HG03280 (cell line): Measurements from ENCODE around the gene KIF2C.
"Not testable (repeated sequence)": the region's sequence is repeated elsewhere in the genome, so short reads cannot be mapped to it uniquely, and the experiment has no call there.

Experiments used
- ATAC-seq: cut with Tn5 transposase; IDR thresholded peaks from one replicate; pipeline ENCODE4 v1.9.1; 2021; ENCODE audit warnings: mild to moderate bottlenecking, moderate library complexity; ENCODE audit not compliant: unreplicated experiment

The KIF2C gene

DNA sequence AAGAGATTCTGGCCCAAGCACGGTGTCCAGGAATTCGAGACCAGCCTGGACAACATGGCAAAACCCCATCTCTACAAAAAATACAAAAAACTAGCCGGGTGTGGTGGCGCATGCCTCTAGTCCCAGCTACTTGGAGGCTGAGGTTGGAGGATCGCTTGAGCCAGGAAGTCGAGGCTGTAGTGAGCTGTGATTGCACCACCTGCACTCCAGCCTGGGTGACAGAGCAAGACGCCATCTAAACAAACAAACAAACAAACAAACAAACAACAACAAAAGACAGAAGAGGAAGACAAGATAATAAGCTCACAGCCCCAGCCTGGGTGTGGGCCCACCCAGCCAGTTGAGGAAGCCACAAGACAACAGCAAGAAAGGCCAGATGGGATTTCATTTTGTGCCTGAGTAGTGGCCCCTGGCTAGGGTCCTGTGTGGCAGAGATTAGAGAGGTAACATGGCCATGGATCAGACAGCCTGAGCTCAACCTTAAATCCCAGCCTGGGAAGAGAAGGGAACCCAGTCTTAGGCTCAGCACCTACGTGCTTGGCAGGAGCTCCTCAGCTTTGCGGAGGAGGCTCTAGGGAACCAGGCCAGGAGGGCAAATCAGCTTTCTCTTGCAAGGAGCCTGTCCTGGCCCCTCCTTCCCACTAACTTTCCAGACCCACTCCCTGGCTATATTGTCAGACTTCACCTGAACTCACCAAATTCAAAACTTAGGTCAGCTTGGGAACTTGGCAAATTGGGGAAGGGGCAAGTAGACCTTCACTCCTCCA lies 53.3 kb downstream of the KIF2C start:
- ATAC-seq = no peak

DNA sequence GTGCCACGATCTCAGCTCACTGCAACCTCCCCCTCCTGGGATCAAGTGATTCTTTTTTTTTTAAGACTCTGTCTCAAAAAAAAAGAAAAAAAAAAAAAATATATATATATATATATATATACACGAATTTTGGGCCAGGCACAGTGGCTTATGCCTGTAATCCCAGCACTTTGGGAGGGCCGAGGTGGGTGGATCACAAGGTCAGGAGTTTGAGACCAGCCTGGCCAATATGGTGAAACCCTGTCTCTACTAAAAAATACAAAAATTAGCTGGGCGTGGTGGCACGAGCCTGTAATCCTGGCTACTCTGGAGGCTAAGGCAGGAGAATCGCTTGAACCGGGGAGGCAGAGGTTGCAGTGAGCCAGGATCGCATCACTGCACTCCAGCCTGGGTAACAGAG lies 58.2 kb downstream of the KIF2C start:
- not testable (repeated sequence) for ATAC-seq

DNA sequence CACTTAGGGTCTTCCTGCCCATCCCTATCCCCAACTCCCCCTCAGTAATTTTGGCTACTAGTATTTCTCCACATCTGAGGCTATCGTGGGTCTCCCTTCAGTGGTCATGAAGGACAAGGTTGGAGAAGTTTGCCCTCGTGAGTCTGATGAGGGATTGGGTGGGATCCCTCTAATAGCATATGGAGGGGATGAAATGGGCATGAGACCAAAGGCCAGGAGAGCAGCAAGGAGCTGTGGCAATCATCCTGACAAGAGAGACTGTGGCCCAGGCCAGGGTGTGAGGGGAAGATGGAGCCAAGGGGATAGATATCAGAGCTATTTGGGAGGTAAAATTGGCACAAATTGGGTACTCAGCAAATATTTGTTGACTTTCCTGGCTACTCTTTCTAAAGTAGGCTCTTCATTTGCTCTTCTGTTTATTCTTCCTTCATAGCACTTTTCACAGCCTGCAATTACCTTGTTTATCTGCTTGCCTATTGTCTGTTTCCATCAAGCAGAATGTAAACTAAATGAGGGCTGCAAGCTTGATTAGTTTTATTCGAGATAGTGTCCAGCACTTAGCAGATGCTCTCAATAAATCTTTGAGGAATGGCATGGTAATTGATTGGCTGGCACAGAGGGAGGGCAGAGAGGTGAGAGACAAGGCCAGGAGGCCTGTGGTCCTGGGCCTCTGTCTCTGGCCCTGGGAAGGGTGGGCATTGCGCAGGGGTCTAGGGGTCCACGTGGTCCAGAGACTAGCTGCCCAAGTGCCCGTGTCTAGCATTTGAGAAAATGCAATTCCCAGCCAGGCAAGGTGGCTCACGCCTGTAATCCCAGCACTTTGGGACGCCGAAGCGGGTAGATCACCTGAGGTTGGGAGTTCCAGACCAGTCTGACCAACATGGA lies 59.1 kb downstream of the KIF2C start:
- no peak for ATAC-seq

DNA sequence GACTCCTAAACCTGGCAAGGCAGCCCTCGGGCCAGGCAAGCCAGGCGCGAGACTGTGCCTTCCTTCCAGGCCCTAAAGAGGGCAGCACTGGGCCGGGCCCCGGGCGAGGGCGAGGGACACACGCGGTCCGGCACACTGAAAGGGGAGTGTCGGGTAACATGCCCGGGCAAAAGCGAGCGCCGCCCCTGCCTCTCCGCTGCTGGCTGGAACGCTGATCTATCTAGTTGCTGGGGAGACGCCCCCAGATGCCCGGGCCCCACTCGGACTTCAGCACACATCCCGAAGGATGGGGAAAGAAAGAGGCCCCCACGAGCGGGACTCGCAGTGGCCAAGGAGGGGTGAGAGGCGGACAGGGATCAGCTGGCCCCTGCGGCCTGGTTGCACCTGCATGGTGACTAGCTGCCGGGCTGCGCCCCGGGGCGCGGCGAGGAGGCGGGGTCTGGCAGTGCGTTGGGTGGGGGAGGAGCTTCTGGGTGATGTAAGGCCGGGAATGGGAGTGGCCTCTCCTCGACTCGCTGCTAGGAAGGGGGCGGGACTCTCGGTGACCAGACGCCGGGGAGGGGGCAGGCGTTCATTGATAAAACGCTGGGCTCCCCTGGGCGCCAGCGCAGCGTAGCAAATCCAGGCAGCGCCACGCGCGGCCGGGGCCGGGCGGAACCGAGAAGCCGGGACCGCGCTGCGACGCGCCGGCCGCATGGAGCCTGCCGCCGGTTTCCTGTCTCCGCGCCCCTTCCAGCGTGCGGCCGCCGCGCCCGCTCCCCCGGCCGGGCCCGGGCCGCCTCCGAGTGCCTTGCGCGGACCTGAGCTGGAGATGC lies 60.3 kb downstream of the KIF2C start, which contains the start of gene PLK3:
Gene PLK3, plus strand, starts transcription at position 608 of the 815 bp plus-strand sequence. Its CDS starts 87 bp downstream, at position 695.
- peak; percentile 82 for ATAC-seq

DNA sequence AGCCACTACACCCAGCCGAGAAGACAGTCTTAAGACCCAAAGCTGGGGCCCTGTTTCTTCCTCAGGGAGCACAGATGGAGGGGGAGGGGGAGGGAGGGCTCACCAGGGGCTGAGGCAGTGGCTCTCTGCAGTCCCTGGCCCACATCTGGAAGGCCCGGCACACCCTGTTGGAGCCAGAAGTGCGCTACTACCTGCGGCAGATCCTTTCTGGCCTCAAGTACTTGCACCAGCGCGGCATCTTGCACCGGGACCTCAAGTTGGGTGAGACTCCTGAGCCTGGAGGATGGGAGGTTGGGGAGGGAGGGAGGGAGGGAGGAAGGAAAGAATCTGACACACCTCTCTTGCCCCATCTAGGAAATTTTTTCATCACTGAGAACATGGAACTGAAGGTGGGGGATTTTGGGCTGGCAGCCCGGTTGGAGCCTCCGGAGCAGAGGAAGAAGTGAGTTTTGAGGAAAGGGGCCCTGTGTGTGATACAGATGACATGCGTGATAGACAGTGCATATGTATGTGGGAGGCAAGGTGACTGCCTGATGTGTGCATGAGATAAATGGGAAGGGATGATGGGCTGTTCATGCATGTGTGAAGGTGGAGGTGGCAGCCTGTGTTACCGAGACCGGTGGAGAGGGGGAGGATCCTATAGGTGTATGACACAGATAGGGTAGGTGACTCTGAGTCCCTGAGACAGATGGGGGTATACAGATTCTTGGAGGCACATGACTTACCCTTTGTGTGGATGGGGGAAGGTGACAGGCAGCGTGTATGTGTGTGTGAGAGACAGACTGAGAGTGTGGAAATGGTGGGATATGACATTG lies 62.1 kb downstream of the KIF2C start:
- no peak for ATAC-seq

DNA sequence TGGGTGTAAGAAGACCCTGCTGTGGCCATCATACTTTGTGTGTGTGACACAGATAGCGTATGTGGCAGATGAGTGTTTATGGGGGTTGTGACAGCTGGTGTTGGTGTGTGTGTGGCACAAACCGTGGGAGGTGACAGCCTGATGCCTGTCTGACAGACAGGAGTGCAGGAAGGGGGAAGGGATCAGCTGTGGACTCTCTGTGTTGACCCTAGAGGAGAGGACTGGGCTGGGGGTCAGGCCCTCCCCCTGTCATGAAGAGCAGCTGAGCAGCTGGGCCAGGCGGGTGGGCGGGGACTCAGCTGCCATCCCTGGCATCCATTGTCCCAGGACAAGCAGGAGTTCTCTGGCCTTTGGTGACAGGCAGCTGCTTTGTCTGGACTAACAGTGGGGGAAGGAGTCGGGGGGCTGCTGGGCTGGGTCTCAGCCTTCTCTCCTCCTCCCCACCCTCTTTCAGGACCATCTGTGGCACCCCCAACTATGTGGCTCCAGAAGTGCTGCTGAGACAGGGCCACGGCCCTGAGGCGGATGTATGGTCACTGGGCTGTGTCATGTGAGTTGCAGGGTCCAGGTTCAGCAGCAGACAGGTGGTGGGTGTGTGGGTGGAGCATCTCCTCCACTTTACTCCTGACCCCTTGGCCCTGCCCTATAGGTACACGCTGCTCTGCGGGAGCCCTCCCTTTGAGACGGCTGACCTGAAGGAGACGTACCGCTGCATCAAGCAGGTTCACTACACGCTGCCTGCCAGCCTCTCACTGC lies 62.8 kb downstream of the KIF2C start:
- ATAC-seq = no peak

DNA sequence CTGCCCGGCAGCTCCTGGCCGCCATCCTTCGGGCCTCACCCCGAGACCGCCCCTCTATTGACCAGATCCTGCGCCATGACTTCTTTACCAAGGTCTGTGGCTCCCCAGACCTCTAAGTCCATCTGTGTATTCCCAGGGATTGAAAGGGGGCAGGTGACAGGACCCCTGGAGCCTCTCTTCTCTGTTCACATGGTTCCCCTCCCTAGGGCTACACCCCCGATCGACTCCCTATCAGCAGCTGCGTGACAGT lies 63.4 kb downstream of the KIF2C start:
- ATAC-seq = no peak

DNA sequence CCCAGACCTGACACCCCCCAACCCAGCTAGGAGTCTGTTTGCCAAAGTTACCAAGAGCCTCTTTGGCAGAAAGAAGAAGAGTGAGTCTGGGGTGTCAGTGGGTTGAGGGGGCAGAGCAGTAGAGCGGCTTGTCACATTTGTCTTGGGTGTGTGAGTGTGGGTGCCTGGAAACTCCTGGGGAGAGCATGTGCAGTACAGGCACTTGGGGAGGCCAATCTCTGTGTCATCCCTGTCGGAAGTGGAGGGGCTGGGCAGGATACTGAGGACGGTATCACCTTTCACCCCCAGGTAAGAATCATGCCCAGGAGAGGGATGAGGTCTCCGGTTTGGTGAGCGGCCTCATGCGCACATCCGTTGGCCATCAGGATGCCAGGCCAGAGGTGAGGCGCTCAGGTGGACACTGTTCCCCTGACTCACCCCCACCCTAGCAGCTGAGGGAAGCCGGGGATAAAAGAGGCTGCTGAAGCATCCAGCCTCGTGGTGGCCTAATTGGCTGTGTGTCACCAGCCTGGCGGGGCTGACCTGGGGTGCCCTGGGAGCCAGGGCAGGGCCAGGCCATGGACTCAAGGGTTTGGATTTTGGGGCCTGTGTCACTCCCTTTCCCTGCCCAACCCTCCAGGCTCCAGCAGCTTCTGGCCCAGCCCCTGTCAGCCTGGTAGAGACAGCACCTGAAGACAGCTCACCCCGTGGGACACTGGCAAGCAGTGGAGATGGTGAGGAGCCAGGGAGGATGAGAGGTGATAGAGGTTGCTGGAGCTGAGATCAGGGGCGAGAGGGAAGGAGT lies 63.9 kb downstream of the KIF2C start:
- ATAC-seq = no peak

DNA sequence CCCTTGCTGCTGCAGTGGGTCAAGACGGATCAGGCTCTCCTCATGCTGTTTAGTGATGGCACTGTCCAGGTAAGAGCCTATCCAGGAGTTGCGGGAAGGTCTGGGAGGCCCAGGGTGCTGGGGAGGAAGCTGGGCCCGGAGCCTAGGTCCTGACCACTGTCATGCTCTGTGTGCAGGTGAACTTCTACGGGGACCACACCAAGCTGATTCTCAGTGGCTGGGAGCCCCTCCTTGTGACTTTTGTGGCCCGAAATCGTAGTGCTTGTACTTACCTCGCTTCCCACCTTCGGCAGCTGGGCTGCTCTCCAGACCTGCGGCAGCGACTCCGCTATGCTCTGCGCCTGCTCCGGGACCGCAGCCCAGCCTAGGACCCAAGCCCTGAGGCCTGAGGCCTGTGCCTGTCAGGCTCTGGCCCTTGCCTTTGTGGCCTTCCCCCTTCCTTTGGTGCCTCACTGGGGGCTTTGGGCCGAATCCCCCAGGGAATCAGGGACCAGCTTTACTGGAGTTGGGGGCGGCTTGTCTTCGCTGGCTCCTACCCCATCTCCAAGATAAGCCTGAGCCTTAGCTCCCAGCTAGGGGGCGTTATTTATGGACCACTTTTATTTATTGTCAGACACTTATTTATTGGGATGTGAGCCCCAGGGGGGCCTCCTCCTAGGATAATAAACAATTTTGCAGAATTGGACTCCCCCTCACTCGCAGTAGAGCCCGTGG lies 65.8 kb downstream of the KIF2C start:
- ATAC-seq = no peak

DNA sequence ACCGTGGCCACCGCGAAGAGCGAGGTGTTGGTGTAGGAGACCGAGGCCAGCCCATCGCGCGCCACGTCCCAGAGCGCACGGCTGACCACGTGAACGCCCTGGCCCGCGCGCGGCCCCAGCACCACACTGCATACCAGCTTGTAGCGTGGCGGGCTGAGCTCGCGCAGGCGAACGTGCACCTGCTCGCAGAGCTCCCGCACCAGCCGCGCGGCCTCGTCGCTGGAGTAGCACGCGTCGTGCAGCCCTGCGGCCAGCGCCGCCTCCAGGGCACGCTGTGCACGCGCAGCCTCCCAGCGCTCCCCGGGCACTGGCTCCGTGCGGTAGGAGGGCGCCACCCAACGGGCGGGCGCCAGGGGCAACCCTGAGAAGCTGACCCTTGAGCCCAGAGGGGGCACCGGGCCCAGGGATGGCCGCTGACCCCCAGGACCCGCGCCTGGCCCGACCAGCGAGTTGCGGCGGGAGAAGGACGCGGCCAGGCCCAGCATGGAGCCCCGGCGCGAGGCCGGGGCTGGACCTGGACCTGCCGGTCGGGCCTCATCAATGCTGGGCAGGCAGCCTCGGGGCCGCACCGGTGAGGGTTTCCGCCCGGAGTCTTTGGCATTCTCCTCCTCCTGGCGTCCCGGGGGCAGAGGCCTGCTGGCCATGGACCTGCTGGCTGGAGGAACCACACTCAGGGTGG lies 66.5 kb downstream of the KIF2C start:
- no peak for ATAC-seq

DNA sequence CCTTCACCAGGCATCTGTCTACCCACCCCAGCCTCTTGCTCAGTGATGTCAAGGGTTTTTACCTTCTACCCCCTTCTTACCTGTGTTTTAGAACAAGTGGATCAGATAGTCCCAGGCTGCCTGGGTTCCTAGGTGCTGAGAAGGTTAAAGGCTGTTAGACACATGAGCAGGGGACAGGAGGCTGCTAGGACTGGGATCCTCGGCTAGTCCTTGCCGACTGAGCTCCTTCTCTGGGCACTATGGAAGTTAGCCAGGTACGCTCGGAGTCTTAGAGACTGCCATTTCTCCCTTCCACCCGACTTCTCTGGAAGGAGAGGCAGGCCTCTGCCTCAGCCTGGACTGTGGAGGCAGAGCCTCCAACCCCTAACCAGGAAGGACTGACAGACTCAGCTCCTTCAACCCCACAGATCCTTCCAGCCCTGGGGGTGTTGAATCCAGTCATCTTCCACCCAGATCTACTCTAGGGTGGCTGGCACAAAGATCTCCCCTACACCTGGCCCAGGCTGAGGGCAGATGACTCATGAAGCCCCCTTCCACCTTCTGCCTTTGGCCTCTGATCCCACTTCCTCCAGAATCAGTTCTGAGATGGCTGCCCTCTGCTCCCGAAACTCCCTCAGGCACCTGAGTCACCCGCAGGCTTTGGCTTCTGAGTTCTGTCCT lies 67.2 kb downstream of the KIF2C start, which contains the start of gene DYNLT4:
Gene DYNLT4, minus strand, starts transcription at position 648 of the 660 bp plus-strand sequence. CDS start 683 bp downstream, outside the sequence.
- ATAC-seq = no peak

DNA sequence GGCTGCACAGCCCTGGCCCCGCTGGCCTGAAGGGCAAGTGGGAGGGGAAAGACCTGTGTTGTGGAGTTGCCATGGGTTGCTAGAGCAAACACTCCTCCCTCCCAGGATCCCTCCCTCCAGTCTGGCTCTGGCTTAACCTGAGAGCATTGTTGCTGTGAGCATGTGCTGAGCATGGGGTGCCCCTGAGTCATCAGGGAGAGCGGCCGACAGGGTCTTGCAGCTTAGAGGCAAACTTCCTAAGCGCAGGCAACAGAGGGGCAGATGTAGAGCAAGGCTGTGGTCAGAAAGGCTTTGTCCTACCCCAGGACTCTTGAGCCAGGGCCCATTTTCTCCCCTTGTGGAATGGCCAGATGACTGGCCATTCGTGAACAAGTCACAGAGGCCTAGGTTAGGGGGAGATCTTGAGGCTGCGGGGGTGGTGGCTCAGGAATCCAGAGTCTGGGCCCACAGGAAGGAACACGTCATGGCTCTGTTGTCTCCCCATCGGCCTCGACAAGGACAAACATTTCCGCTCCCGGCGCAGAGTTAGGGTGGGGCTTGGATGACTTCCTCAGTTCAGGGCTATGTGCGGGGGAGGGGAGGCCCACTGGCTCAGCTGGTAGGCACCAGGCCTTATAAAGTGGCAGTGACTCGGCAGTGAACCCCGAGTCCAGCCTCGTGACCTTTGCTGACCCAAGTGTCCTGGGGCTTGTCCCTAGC lies 67.9 kb downstream of the KIF2C start:
- ATAC-seq = peak; percentile 42

DNA sequence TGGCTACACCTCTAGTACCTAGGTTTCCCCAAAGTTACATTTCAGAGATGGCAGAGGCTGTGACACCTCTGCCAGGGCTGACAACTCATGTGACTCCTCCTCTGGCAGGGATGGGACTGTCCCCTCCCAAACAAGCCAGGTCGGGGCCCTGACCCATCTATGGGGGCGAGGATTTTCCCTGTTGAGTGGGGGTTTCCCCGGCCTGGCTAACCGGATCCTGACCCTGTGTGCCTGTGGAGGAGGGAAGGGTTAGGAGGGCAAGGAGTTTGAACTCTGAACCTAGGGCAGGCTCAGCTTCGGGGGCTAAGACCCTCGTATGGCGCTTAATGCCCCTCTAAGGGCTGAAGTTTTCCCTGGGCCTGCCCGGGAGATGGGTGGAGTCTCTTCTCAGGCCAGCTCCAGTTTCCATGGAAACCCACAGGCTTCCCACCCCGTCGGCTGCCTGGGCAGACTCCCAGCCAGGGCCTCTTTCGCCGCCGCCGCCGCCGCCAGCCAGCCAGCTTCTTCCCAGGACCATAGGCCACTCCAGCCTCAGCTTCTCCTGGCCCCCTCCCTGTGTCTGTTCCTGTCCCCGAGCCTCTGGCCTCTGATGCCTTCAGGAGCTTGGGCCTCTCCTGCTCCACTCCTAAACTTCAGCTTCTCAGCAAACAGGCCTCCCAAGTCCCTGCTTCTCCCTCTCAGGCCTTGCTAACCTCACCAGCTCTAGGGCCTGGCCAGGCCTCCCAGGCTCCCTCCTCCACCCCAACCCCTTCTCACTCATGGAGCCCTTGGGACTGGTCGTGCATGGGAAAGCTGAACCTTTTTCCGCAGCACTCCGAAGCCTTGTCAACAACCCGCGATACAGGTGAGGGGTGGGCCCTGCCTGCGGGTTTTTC lies 68.7 kb downstream of the KIF2C start, which contains the start of gene BTBD19:
Gene BTBD19, plus strand, starts transcription at position 461 of the 875 bp plus-strand sequence. Its CDS starts 298 bp downstream, at position 759.
- ATAC-seq = peak; percentile 20

DNA sequence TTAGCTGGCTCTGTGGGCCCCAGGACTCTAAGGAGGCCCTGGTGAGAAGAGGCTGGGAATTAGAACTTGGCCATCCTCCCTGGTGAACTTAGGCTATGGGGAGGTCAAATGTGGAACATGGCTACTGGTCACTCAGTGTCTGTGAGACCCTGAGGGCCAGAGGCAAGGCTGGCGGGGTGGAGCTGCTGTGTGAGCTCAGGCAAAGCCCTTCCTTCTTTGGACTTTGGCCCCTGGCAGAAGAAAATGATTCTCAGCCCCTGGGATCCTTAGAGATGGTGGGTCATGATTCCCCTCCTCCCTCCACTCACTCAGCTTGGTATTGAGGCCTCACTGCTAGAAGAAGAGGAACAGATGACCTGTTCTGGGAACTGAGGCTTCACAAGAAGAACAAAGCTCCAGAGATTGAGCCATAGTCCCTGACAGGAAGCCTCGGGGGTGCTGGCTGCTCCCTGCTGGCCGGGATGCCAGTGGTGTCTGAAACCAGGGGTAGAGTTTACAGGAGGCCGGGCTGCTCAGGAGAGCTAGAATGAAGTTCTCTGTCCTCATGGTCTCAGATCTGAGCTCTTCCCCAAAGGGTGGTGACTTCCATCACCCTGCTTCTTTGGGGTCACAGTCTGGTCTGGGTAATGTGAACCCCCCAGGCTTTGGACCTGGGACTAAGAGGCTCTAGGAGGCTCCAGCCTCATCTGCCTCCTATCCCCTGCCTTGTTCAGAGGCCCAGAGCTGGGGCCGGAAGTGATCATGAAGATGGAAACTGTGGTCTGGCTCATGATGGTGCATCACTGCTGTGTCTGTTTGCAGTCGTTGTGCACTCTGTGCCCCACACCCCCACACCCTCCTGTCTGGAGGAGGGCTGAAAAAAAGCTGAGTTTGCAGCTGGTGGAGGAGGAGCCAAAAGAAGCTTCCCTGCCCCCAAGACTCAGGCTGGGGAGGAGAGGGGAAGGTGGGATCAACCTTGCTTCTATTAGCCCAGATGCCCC lies 69.6 kb downstream of the KIF2C start:
- ATAC-seq = peak; percentile 46
